T-cell (primary cell): ENCODE results near the gene USPL1. TPM values are rescaled to one million over a fixed set of nuclear protein-coding genes. Genes with fewer than 3 reads are reported as not detected.

Experiments
- ATAC-seq, 4 experiments: fragments of 200-7000 bp in 3 of 4; fragments of 150-1000 bp in 1 of 4; cut with Tn5 transposase; replicated peaks in 1 of 4; 1 replicate in 3 of 4; 2 replicates in 1 of 4; pipeline ENCODE4 v1.10.0; 2021; ENCODE audit warnings: moderate library complexity in 3 of 4, mild to moderate bottlenecking in 2 of 4, moderate number of reproducible peaks in 1 of 4
- CTCF ChIA-PET, 2 donors: fragments of 300-600 bp; sonication (Branson Sonifier 250); formaldehyde crosslinking; loops; one replicate each; lab custom pipeline; 2022; ENCODE audit warnings: antibody characterized with exemption in 2 of 2; lab: Charles Lee
- POLR2A ChIA-PET, 2 donors: fragments of 300-600 bp; sonication (Branson Sonifier 250); formaldehyde crosslinking; loops; one replicate each; lab custom pipeline; 2022; ENCODE audit warnings: antibody characterized with exemption in 2 of 2; lab: Charles Lee
- DNase-seq, 35 experiments: peaks; one replicate each; pipeline versions ENCODE4 v3.0.0 to v3.0.0-alpha.2; 2013 to 2023
- H3K27ac ChIP-seq: one replicate; pipeline ENCODE4 v1.5.1; 2013; ENCODE audit warnings: low read length
- H3K27me3 ChIP-seq, 2 experiments: replicated peaks in 1 of 2; 1 replicate in 1 of 2; 2 replicates in 1 of 2; pipeline versions ENCODE4 v1.6.1 to v1.7.0; 2013; ENCODE audit warnings: low read length in 1 of 2, mixed read lengths in 1 of 2; ENCODE audit not compliant: control insufficient read depth in 2 of 2, insufficient read depth in 2 of 2; ENCODE audit errors: extremely low read depth in 1 of 2
- H3K36me3 ChIP-seq, 2 donors: 1 replicate in 1 of 2; 2 replicates in 1 of 2; pipeline versions ENCODE4 v1.6.1 to v1.7.0; 2013; ENCODE audit warnings: low read length in 1 of 2; ENCODE audit not compliant: control insufficient read depth in 2 of 2, insufficient read depth in 1 of 2; ENCODE audit errors: extremely low read depth in 1 of 2
- H3K4me1 ChIP-seq, 2 experiments: 1 replicate in 1 of 2; 2 replicates in 1 of 2; pipeline versions ENCODE4 v1.6.1 to v1.7.0; 2013; ENCODE audit warnings: low read length in 2 of 2, mixed read lengths in 1 of 2; ENCODE audit not compliant: insufficient read depth in 2 of 2, control insufficient read depth in 1 of 2; ENCODE audit errors: extremely low read depth in 1 of 2
- H3K4me3 ChIP-seq, 2 donors: 1 replicate in 1 of 2; 2 replicates in 1 of 2; pipeline versions ENCODE4 v1.5.1 to v1.7.0; 2013; ENCODE audit warnings: mild to moderate bottlenecking in 2 of 2, low read length in 1 of 2, moderate library complexity in 1 of 2; ENCODE audit not compliant: control insufficient read depth in 1 of 2; ENCODE audit errors: extremely low read depth in 1 of 2
- H3K9me3 ChIP-seq: 2 replicates; pipeline ENCODE4 v1.7.0; 2013
- H3K27ac Mint-ChIP-seq, 2 donors: one replicate each; pipeline ENCODE4 v1.8.0; 2020 to 2021; ENCODE audit warnings: mild to moderate bottlenecking in 2 of 2, mixed read lengths in 2 of 2
- H3K27me3 Mint-ChIP-seq, 2 donors: one replicate each; pipeline ENCODE4 v1.8.0; 2021 to 2022; ENCODE audit warnings: mixed read lengths in 2 of 2
- H3K36me3 Mint-ChIP-seq: one replicate; pipeline ENCODE4 v1.8.0; 2021; ENCODE audit warnings: mixed read lengths
- H3K4me1 Mint-ChIP-seq, 3 donors: one replicate each; pipeline ENCODE4 v1.8.0; 2020 to 2022; ENCODE audit warnings: mixed read lengths in 3 of 3, mild to moderate bottlenecking in 1 of 3
- H3K4me3 Mint-ChIP-seq, 3 donors: one replicate each; pipeline ENCODE4 v1.8.0; 2020 to 2022; ENCODE audit warnings: mild to moderate bottlenecking in 3 of 3, mixed read lengths in 3 of 3, moderate library complexity in 3 of 3
- H3K9me3 Mint-ChIP-seq, 3 donors: one replicate each; pipeline ENCODE4 v1.8.0; 2020 to 2022; ENCODE audit warnings: mixed read lengths in 3 of 3
- WGBS: methylation state at CpG from one replicate; pipeline ENCODE4 v1.1.5; 2013; ENCODE audit warnings: missing lambda C conversion rate; ENCODE audit not compliant: insufficient coverage; 5-methylcytosine and 5-hydroxymethylcytosine counted together
- total RNA-seq, 35 experiments: library from RNA in 6 of 35; stranded (reverse) in 6 of 35; fragments of 120-200 nt in 1 of 35; gene quantifications; one replicate each; pipeline versions ENCODE4 v1.2.1 to v1.2.4 and lab custom pipeline; 2013 to 2026

The USPL1 gene
- total RNA-seq, 5 donors from 2014 or later (not counting 1 experiment from before 2014, with no cell fraction given), result 24.1 to 32.9 (median 26.7) TPM

DNA sequence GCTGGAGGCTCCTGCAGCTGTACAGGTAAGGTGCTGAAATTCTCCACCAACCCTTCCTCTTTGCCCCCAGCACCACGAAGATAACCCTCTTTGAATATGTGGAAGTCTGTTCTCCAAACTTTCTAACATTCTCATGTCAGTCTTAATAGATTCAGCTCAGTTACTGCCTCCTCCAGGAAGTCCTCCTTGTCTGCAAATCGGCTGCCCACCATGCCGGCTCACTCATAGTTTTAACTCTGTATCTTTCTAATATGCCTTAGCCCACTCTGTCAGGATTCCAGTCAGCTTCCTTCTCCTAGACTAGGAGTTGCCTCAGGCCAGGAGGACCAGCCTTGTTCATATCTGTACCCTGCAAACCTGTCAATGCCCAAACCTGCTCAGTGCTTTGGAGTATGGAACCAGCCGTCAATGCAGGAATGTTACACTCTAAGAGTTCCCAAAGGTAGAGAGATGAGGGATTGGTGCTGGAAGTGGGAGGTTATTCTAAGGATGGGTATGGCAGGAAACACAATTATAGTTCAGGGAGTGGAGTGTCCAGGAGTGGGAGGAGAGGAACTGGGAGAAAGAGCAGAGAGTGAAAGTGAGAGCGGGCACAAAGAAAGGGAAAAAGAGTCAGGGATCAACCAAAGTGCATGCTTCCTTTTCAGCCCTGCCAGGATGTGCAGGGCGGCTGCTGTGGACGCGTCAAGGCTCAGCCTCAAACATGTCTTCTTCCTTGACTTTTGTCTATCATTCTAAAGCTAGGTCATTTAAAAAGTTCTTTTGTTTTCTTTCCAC is 79.6 kb downstream of the USPL1 start:
- WGBS, result 87% methylated on average over 6 of the region's 8 CpGs
- CTCF ChIA-PET, result no interaction called here

DNA sequence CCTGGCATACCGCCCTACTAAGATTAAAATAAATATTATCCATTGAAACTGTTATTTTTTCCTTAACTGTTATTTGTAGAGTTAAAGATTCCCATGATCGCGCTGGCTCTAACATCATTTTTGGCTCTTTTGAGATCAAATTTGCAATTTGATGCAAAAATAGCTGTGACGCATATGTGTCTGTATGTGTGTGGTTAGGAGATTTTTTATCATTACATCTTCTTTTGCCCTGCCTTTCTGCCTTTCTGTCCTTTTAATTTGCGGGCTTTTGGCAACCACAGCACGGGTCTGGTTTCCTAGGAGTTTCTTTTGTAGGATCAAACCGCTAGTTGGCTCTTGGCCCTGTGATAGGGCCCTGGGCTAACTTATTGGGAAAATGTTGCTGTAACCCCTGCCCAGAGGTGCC is 80.3 kb downstream of the USPL1 start:
- Mint-ChIP-seq H3K27me3 (peaks cover 8 to 20% of the 10 kb centered on the region in 2 donors), H3K27ac (no peak overlapping the region), H3K36me3 (no peaks in the 10 kb centered on the region), H3K9me3 (no peaks in the 10 kb centered on the region), H3K4me1 (peaks cover 12 to 23% (median 14%) of the 10 kb centered on the region in 3 donors), H3K4me3 (no peak overlapping the region)
- ChIA-PET POLR2A (no interaction called here), CTCF (no interaction called here)
- no CpG with 5 or more reads among the region's 7 CpGs for WGBS
- H3K4me1 ChIP-seq, result peaks cover 0 to 10% of the 10 kb centered on the region in 2 experiments
- ATAC-seq (no peak), DNase-seq (no peak)
- no peak overlapping the region for H3K27ac ChIP-seq
- H3K4me3 ChIP-seq, result no peak overlapping the region
- no peaks in the 10 kb centered on the region for H3K9me3 ChIP-seq
- H3K27me3 ChIP-seq, result peaks cover 0 to 7% of the 10 kb centered on the region in 2 experiments
- H3K36me3 ChIP-seq, result no peaks in the 10 kb centered on the region

More for the DNA sequence above, 79.6 kb downstream of the USPL1 start:
- Mint-ChIP-seq H3K4me1 (peaks cover 12 to 23% (median 14%) of the 10 kb centered on the region in 3 donors), H3K4me3 (no peak overlapping the region), H3K27me3 (peaks cover 8 to 24% of the 10 kb centered on the region in 2 donors), H3K36me3 (no peaks in the 10 kb centered on the region), H3K9me3 (no peaks in the 10 kb centered on the region), H3K27ac (peak overlapping the region in 1 of 2 donors; percentile 11)
- H3K4me1 ChIP-seq, result peaks cover 0 to 10% of the 10 kb centered on the region in 2 experiments
- POLR2A ChIA-PET, result no interaction called here
- no peaks in the 10 kb centered on the region for H3K9me3 ChIP-seq
- no peaks in the 10 kb centered on the region for H3K36me3 ChIP-seq
- H3K4me3 ChIP-seq, result no peak overlapping the region
- no peak overlapping the region for H3K27ac ChIP-seq
- DNase-seq, result no peak
- H3K27me3 ChIP-seq, result peaks cover 0 to 7% of the 10 kb centered on the region in 2 experiments
- ATAC-seq, result no peak

- Histone ChIP-seq H3K4me3 (no peak overlapping the region), H3K36me3 (no peaks in the 10 kb centered on the region), H3K9me3 (no peaks in the 10 kb centered on the region), H3K27ac (no peak overlapping the region), H3K27me3 (peaks cover 0 to 7% of the 10 kb centered on the region in 2 experiments), H3K4me1 (peaks cover 0 to 10% of the 10 kb centered on the region in 2 experiments)
- Mint-ChIP-seq H3K27ac (no peak overlapping the region), H3K4me3 (no peak overlapping the region), H3K9me3 (no peaks in the 10 kb centered on the region), H3K27me3 (peaks cover 6 to 19% of the 10 kb centered on the region in 2 donors), H3K4me1 (peaks cover 12 to 23% (median 14%) of the 10 kb centered on the region in 3 donors), H3K36me3 (no peaks in the 10 kb centered on the region)
- ATAC-seq (no peak), DNase-seq (no peak)
- WGBS, result 86% methylated on average over 9 of the region's 15 CpGs
- POLR2A ChIA-PET, result no interaction called here
- CTCF ChIA-PET, result no interaction called here
Observed at GRCh38 chr13:30698488-30699005, 80.8 kb downstream of the USPL1 start.

DNA sequence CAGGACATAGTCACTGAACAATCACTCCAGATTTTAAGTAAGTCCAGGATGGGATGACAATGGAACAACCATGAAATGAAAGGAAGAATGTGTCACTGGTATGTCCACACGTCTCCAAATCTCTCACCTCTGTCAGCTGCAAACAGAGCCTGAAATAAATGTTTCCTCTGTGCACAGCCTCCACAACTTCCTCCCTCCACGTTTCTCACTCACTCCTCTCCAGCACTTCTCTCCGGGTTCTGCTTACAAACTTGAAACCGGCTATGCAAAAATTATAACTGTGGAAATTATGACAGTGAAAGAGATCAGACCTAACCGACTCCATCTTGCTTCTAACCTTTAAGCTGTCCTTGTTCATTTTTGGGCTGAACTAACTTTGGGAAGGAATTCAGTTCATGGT is 82.6 kb downstream of the USPL1 start:
- 80% methylated on average over 1 of the region's 5 CpGs for WGBS
- no peak overlapping the region for H3K4me3 Mint-ChIP-seq
- Histone ChIP-seq H3K27ac (no peak overlapping the region), H3K4me1 (peaks cover 0 to 10% of the 10 kb centered on the region in 2 experiments), H3K9me3 (no peaks in the 10 kb centered on the region), H3K27me3 (peaks cover 0 to 7% of the 10 kb centered on the region in 2 experiments), H3K36me3 (no peaks in the 10 kb centered on the region), H3K4me3 (no peak overlapping the region)
- H3K27ac Mint-ChIP-seq, result no peak overlapping the region
- H3K9me3 Mint-ChIP-seq, result no peaks in the 10 kb centered on the region
- ATAC-seq (no peak), DNase-seq (no peak)
- ChIA-PET POLR2A (no interaction called here), CTCF (no interaction called here)
- H3K27me3 Mint-ChIP-seq, result peaks cover 4 to 14% of the 10 kb centered on the region in 2 donors
- peaks cover 12 to 22% (median 14%) of the 10 kb centered on the region in 3 donors for H3K4me1 Mint-ChIP-seq
- no peaks in the 10 kb centered on the region for H3K36me3 Mint-ChIP-seq

- no peaks in the 10 kb centered on the region for H3K36me3 Mint-ChIP-seq
- CTCF ChIA-PET, result no interaction called here
- WGBS, result 92% methylated on average over 2 of the region's 4 CpGs
Observed at GRCh38 chr13:30702006-30702405, 84.3 kb downstream of the USPL1 start.

GRCh38 chr13:30704596-30704995 is 86.9 kb downstream of the USPL1 start:
- no peaks in the 10 kb centered on the region for H3K36me3 Mint-ChIP-seq
- H3K27me3 Mint-ChIP-seq, result no peaks in the 10 kb centered on the region
- ChIA-PET CTCF (interaction anchor here in 1 of 2 donors (0.6 kb wide), 1 partner anchor 32 kb away, joined by 4 read pairs; no protein-coding TSS in a partner anchor), POLR2A (no interaction called here)
- Histone ChIP-seq H3K27me3 (no peaks in the 10 kb centered on the region), H3K4me3 (no peak overlapping the region), H3K9me3 (no peaks in the 10 kb centered on the region), H3K27ac (no peak overlapping the region), H3K4me1 (no peaks in the 10 kb centered on the region), H3K36me3 (no peaks in the 10 kb centered on the region)
- H3K4me1 Mint-ChIP-seq, result no peaks in the 10 kb centered on the region
- no peak for DNase-seq
- ATAC-seq, result no peak
- no CpG with 5 or more reads among the region's 6 CpGs for WGBS
- no peak overlapping the region for H3K4me3 Mint-ChIP-seq
- no peaks in the 10 kb centered on the region for H3K9me3 Mint-ChIP-seq
- no peak overlapping the region for H3K27ac Mint-ChIP-seq

More at GRCh38 chr13:30702006-30702405, 84.3 kb downstream of the USPL1 start:
- DNase-seq (no peak), ATAC-seq (no peak)
- no peak overlapping the region for H3K27ac ChIP-seq
- no peak overlapping the region for H3K4me3 ChIP-seq
- peaks cover 0 to under 1% of the 10 kb centered on the region in 2 experiments for H3K4me1 ChIP-seq
- peaks cover 0 to 7% of the 10 kb centered on the region in 2 experiments for H3K27me3 ChIP-seq
- Mint-ChIP-seq H3K27me3 (peaks cover 0 to 4% of the 10 kb centered on the region in 2 donors), H3K27ac (no peak overlapping the region), H3K4me3 (no peak overlapping the region), H3K4me1 (peaks cover 0 to 6% (median 0%) of the 10 kb centered on the region in 3 donors), H3K9me3 (no peaks in the 10 kb centered on the region)
- no peaks in the 10 kb centered on the region for H3K36me3 ChIP-seq
- no peaks in the 10 kb centered on the region for H3K9me3 ChIP-seq
- POLR2A ChIA-PET, result no interaction called here
